Activated B cell treated with CpG ODN at 0.5 μM for 24 hours (primary cell): ENCODE measurements around the gene RXFP2. TPM values are rescaled to one million over a fixed set of nuclear protein-coding genes. Genes with fewer than 3 reads are reported as not detected.

ENCODE experiments used
- ATAC-seq: fragments of 200-7000 bp; cut with Tn5 transposase; one replicate; pipeline ENCODE4 v1.10.0; 2021; ENCODE audit warnings: low read depth, mild to moderate bottlenecking, moderate library complexity
- CTCF ChIA-PET: fragments of 350-600 bp; sonication (Branson Sonifier 250); formaldehyde crosslinking; loops from one replicate; lab custom pipeline; 2021; ENCODE audit warnings: antibody characterized with exemption; lab: Charles Lee
- POLR2A ChIA-PET: fragments of 350-600 bp; sonication (Branson Sonifier 250); formaldehyde crosslinking; loops from one replicate; lab custom pipeline; 2021; ENCODE audit warnings: antibody characterized with exemption; lab: Charles Lee
- DNase-seq: peaks from one replicate; pipeline ENCODE4 v3.0.0; 2022
- H3K27ac Mint-ChIP-seq: one replicate; pipeline ENCODE4 v1.8.0; 2020; ENCODE audit warnings: mixed read lengths
- H3K27me3 Mint-ChIP-seq: one replicate; pipeline ENCODE4 v1.8.0; 2021; ENCODE audit warnings: mixed read lengths
- H3K36me3 Mint-ChIP-seq: one replicate; pipeline ENCODE4 v1.8.0; 2021; ENCODE audit warnings: low read depth, mixed read lengths
- H3K4me1 Mint-ChIP-seq: one replicate; pipeline ENCODE4 v1.8.0; 2021; ENCODE audit warnings: mixed read lengths
- H3K4me3 Mint-ChIP-seq: one replicate; pipeline ENCODE4 v1.8.0; 2020; ENCODE audit warnings: mild to moderate bottlenecking, mixed read lengths
- H3K9me3 Mint-ChIP-seq: one replicate; pipeline ENCODE4 v1.8.0; 2020; ENCODE audit warnings: mixed read lengths
- intact Hi-C: fragments of 100-400 bp; cut with micrococcal nuclease; formaldehyde crosslinking; loops from one replicate; pipeline ENCODE4 v1.15.1; 2024
- total RNA-seq: library from RNA; stranded (reverse); gene quantifications from 2 replicates; pipeline ENCODE4 v1.2.3, GENCODE V29; 2022
- TF ChIP-seq, protein P1 (sequence below): fragments of 200-600 bp; IDR thresholded peaks from one replicate; pipeline ENCODE4 v1.8.0; 2022; ENCODE audit warnings: antibody characterized with exemption, mild to moderate bottlenecking

RXFP2 gene
- total RNA-seq, 1 donor from 2014 or later, result not detected

DNA sequence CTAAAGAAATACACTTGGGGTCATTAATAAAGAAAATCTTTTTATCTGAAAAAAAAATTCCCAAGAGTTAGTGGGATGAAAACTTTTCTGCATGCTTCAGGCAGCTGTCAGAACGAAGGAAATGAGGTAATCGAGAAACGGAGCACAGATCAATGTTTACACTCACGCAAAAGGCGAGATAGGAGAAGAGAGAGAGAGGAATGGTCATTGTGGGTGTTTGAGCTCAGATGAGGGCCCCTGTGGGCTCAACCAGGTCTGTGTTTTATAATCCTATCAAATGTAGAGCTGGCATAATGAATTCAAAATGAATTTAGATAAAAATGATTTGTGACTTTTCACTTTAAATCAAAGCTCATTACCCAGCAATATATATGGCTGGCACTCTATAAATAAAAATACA lies 6.3 kb upstream of the RXFP2 start:
- TF ChIP-seq, protein P1, sequence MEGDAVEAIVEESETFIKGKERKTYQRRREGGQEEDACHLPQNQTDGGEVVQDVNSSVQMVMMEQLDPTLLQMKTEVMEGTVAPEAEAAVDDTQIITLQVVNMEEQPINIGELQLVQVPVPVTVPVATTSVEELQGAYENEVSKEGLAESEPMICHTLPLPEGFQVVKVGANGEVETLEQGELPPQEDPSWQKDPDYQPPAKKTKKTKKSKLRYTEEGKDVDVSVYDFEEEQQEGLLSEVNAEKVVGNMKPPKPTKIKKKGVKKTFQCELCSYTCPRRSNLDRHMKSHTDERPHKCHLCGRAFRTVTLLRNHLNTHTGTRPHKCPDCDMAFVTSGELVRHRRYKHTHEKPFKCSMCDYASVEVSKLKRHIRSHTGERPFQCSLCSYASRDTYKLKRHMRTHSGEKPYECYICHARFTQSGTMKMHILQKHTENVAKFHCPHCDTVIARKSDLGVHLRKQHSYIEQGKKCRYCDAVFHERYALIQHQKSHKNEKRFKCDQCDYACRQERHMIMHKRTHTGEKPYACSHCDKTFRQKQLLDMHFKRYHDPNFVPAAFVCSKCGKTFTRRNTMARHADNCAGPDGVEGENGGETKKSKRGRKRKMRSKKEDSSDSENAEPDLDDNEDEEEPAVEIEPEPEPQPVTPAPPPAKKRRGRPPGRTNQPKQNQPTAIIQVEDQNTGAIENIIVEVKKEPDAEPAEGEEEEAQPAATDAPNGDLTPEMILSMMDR, result no peak
- ATAC-seq (no peak), DNase-seq (no peak)
- Mint-ChIP-seq H3K9me3 (no peaks in the 10 kb centered on the region), H3K27ac (no peak overlapping the region), H3K36me3 (no peaks in the 10 kb centered on the region), H3K4me1 (no peaks in the 10 kb centered on the region), H3K4me3 (no peak overlapping the region), H3K27me3 (peaks cover 5% of the 10 kb centered on the region)
- intact Hi-C loops, result no loop called here
- ChIA-PET POLR2A (no interaction called here), CTCF (no interaction called here)

DNA sequence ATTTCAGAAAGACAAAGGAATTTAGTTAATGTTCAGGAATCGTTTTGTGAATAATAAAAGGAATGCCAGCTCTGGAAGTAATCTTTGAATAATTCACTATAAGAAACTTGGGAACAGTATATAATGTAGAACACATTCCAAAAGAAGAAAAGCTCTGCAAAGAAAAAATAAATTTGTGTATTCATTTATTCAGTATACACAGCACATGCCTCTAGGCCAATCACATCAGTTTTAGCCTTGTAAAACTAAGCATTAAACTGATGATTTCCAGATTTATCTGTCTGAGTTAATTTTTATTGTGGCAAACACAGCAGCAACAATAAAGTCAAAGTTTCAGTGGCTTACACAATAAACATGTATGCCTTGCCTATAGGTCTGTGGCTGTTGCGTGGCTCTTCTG lies 5.7 kb upstream of the RXFP2 start:
- ChIA-PET POLR2A (no interaction called here), CTCF (no interaction called here)
- H3K27me3 Mint-ChIP-seq, result peaks cover 5% of the 10 kb centered on the region
- intact Hi-C loops, result no loop called here
- H3K36me3 Mint-ChIP-seq, result no peaks in the 10 kb centered on the region
- H3K4me3 Mint-ChIP-seq, result no peak overlapping the region
- DNase-seq (no peak), ATAC-seq (no peak)
- no peaks in the 10 kb centered on the region for H3K9me3 Mint-ChIP-seq
- H3K27ac Mint-ChIP-seq, result no peak overlapping the region
- TF ChIP-seq, protein P1, result no peak
- H3K4me1 Mint-ChIP-seq, result no peaks in the 10 kb centered on the region

DNA sequence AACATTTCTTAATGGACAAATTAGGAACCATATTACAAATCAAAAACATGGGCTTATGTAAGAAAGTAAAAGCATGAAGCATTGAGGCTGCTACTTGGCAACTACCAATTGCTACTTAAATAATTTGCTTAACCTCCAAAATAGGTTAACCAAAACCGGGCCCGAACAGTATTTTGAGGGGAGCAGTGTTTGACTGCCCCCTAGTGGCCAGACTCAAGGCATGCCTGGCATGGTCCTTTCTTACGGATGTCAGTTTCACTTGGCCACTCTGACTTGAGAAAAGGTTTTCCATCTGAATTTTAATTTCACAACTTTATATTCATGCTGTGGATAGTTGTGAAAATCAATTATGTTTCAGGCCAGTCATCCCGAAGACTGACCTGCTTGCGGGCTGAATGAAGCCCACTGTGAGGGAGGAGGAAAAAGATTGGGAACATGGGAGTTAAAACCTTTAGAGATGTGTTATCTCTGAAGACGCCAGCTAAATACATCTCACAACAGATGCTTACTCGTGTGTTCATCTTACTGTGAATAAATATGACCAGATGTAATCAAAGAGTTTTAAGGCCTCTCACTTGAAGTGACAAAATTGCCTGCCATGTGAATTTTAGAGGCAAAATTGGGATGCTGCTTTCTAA lies 2.9 kb downstream of the RXFP2 start:
- ATAC-seq, result peak; percentile 69
- H3K27ac Mint-ChIP-seq, result no peak overlapping the region
- no peaks in the 10 kb centered on the region for H3K4me1 Mint-ChIP-seq

DNA sequence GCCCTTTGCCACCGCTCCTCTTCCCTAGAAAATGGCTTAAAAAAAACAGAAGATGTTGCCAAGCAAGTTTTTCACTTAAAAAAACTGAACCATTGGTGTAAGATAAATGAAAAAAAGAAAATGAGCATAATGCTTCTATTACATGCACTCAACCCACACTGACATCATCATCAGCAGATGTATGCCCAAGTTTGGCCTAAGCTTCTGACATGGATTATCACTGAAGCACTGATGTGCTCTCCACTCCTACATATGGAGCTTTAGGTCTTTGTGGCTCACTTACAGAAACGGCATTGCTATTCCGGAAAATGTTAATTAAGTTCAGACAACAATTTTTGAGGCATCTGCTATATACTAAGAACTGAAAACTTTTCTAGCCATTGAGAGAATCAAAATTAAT lies 8.0 kb downstream of the RXFP2 start:
- Mint-ChIP-seq H3K36me3 (no peaks in the 10 kb centered on the region), H3K27ac (no peak overlapping the region), H3K27me3 (peaks cover 5% of the 10 kb centered on the region), H3K4me3 (no peak overlapping the region), H3K4me1 (no peaks in the 10 kb centered on the region), H3K9me3 (no peaks in the 10 kb centered on the region)
- ATAC-seq (no peak), DNase-seq (no peak)
- intact Hi-C loops, result no loop called here
- TF ChIP-seq, protein P1, result no peak
- ChIA-PET POLR2A (no interaction called here), CTCF (no interaction called here)

More for the DNA sequence above, 2.9 kb downstream of the RXFP2 start:
- Mint-ChIP-seq H3K36me3 (no peaks in the 10 kb centered on the region), H3K9me3 (no peaks in the 10 kb centered on the region), H3K4me3 (no peak overlapping the region), H3K27me3 (peaks cover 2% of the 10 kb centered on the region)
- TF ChIP-seq, protein P1, result peak; percentile 90
- CTCF ChIA-PET, result interaction anchor here (1.4 to 2.4 kb wide), 2 partner anchors 311 to 506 kb away, joined by 3 to 10 read pairs; no protein-coding TSS in a partner anchor
- POLR2A ChIA-PET, result no interaction called here
- DNase-seq, result peak; percentile 22
- intact Hi-C loops, result loop anchor here (1.0 kb wide), 2 partner anchors 311 to 506 kb away; no protein-coding TSS in a partner anchor

DNA sequence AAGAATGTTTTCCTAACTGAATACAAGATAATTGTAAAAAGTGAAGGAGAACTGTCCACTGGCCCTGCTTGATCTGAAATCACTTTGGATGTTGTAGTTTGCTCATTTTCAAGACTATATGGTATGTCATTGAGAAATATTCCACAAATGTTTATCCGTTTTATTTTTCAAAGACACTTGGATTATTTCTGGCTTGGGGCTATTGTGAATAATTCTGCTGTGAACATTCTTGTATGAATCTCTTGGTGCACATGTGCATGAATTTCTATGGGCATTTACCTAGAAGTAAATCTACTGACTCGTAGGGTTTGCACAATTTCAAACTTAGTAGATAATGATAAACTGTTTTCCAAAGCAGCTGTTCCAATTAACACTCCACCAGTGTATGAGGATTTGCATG lies 8.6 kb downstream of the RXFP2 start:
- ATAC-seq (no peak), DNase-seq (no peak)
- Mint-ChIP-seq H3K9me3 (no peaks in the 10 kb centered on the region), H3K4me1 (no peaks in the 10 kb centered on the region), H3K27ac (no peak overlapping the region), H3K4me3 (no peak overlapping the region), H3K36me3 (no peaks in the 10 kb centered on the region), H3K27me3 (peaks cover 4% of the 10 kb centered on the region)
- TF ChIP-seq, protein P1, result no peak
- intact Hi-C loops, result no loop called here
- CTCF ChIA-PET, result no interaction called here
- POLR2A ChIA-PET, result no interaction called here
